ENCODE measurements around the gene RP9. TPM values are rescaled to one million over a fixed set of nuclear protein-coding genes. Genes with fewer than 3 reads are reported as not detected.

RP9 gene
- total and polyA plus RNA-seq, 2 of the 13 experiments (the other 11 are each of a cell fraction or from before 2014, with no cell fraction given) = 14.2 to 18.6 TPM

DNA sequence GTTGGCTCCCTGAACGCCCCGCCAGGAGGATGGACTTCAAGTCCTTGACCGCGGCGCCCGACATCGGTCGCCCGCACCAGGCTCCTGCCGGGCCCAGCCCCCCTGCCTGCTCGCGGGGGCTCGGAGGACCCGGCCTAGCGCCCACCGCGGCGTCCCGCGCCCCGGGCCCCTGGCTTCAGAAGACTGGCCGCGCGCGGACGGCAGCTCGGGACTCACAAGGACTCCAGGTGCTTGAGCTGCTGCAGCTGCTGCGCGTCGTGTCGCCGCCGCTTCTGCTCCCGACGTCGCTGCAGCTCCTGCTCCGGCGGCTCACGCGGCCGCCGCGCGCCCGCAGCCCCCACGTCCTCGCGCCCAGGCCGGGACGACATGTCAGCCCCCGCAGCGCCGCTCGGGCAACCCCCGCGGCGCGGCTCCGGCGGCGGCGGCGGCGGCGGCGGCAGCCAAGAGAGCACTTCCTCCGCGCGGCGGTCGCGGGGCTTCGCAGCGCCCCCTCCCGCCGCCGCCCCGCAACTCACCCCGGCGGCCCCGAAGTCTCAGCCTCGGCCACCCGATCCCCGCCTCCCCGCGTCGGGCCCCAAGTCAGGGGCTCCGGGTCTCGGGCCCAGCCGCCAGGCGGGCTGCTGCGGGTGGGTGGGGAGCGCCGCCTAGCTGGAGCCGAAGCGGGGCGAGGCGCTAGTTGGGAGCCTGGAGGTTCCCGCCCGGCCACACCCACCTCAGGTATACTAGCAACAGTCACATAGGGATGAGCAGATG is at the start of gene RP9 (continued):
- TF ChIP-seq, protein P1, sequence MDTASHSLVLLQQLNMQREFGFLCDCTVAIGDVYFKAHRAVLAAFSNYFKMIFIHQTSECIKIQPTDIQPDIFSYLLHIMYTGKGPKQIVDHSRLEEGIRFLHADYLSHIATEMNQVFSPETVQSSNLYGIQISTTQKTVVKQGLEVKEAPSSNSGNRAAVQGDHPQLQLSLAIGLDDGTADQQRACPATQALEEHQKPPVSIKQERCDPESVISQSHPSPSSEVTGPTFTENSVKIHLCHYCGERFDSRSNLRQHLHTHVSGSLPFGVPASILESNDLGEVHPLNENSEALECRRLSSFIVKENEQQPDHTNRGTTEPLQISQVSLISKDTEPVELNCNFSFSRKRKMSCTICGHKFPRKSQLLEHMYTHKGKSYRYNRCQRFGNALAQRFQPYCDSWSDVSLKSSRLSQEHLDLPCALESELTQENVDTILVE (CRISPR knock-in tag; IDR thresholded peaks at IDR 0.05) = no peak; the same call in 1 of the 2 replicates
- TF ChIP-seq KMT2B (CRISPR knock-in tag; IDR thresholded peaks at IDR 0.05) (0 out of 2 replicates have a peak, but pooled peaks have one; percentile 48), SOX6 (IDR thresholded peaks at IDR 0.05) (no peak), SOX6 (CRISPR knock-in tag; IDR thresholded peaks at IDR 0.05) (peak; percentile 53; the same call in 1 of the 2 replicates), ZSCAN21 (CRISPR knock-in tag; IDR thresholded peaks at IDR 0.05; ENCODE audit: borderline replicate concordance) (0 out of 2 replicates have a peak, but pooled peaks have one; percentile 48), KAT8 (CRISPR knock-in tag; IDR thresholded peaks at IDR 0.05) (0 out of 2 replicates have a peak, but pooled peaks have one; percentile 5), ZNF549 (CRISPR knock-in tag; IDR thresholded peaks at IDR 0.05) (no peak), HMGA1 (CRISPR knock-in tag; conservative IDR thresholded peaks at IDR 0.05) (no peak), STAT5B (CRISPR knock-in tag; IDR thresholded peaks at IDR 0.05) (no peak), PAWR (CRISPR knock-in tag; IDR thresholded peaks at IDR 0.05; ENCODE audit: borderline replicate concordance) (no peak), BORCS8-MEF2B (CRISPR knock-in tag; IDR thresholded peaks at IDR 0.05) (peak; percentile 34; the same call in 1 of the 2 replicates), ZBTB7B (CRISPR knock-in tag; IDR thresholded peaks at IDR 0.05) (0 out of 2 replicates have a peak, but pooled peaks have one; percentile 49), ZMYM3 (CRISPR knock-in tag; IDR thresholded peaks at IDR 0.05) (no peak), ATF4 (CRISPR knock-in tag; IDR thresholded peaks at IDR 0.05) (no peak), UBTF (CRISPR knock-in tag; IDR thresholded peaks at IDR 0.05) (peak; percentile 87), WIZ (CRISPR knock-in tag; IDR thresholded peaks at IDR 0.05) (no peak), ZNF205 (CRISPR knock-in tag; IDR thresholded peaks at IDR 0.05) (no peak), SMAD1 (CRISPR knock-in tag; IDR thresholded peaks at IDR 0.05; ENCODE audit: borderline replicate concordance, low read depth) (no peak), MAF1 (CRISPR knock-in tag; IDR thresholded peaks at IDR 0.05; ENCODE audit: borderline replicate concordance) (no peak), IRX3 (CRISPR knock-in tag; IDR thresholded peaks at IDR 0.05; ENCODE audit: borderline replicate concordance, low read depth) (peak; percentile 42; the same call in 1 of the 2 replicates)
- TF ChIP-seq, protein P2, sequence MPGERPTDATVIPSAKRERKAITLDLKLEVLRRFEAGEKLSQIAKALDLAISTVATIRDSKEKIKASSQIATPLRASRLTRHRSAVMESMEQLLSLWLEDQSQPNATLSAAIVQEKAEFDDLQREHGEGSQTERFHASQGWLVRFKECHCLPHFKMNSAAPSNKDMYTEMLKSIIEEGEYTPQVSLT (CRISPR knock-in tag; IDR thresholded peaks at IDR 0.05; ENCODE audit: borderline replicate concordance, low read depth) = no peak
- TF ChIP-seq, protein P3, sequence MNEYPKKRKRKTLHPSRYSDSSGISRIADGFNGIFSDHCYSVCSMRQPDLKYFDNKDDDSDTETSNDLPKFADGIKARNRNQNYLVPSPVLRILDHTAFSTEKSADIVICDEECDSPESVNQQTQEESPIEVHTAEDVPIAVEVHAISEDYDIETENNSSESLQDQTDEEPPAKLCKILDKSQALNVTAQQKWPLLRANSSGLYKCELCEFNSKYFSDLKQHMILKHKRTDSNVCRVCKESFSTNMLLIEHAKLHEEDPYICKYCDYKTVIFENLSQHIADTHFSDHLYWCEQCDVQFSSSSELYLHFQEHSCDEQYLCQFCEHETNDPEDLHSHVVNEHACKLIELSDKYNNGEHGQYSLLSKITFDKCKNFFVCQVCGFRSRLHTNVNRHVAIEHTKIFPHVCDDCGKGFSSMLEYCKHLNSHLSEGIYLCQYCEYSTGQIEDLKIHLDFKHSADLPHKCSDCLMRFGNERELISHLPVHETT (CRISPR knock-in tag; conservative IDR thresholded peaks at IDR 0.05) = no peak
